Ovary (tissue), 3 donors: ENCODE data around the gene FAM3B.

Experiments
- CTCF ChIP-seq, 3 donors: fragments of 450-650 bp in 2 of 3; fragments of 200-600 bp in 1 of 3; IDR thresholded peaks; one replicate each; pipeline versions ENCODE4 v1.5.1 to v1.8.0; 2016 to 2022; ENCODE audit warnings: antibody characterized with exemption in 3 of 3, mild to moderate bottlenecking in 1 of 3
- EP300 ChIP-seq: sonication (generic); formaldehyde crosslinking; IDR thresholded peaks from one replicate; pipeline ENCODE4 v1.6.1; 2017; ENCODE audit warnings: antibody characterized with exemption
- POLR2A ChIP-seq: fragments of 450-650 bp; IDR thresholded peaks from one replicate; pipeline ENCODE4 v1.6.1; 2017; ENCODE audit warnings: antibody characterized with exemption, mild to moderate bottlenecking, moderate library complexity
- donor health status: DM: no; HTN: no; CAD: no.

GRCh38 chr21:41304068-41304720 is 12.4 kb upstream of the FAM3B start:
- TF ChIP-seq CTCF (IDR thresholded peaks at IDR 0.05): no peak
- no peak for TF ChIP-seq POLR2A
- no peak for TF ChIP-seq EP300
